Right atrium auricular region (tissue), 2 donors: ENCODE data around the gene MCMBP. TPM values are rescaled to one million over a fixed set of nuclear protein-coding genes. Genes with fewer than 3 reads are reported as not detected.

Experiments used
- DNase-seq: peaks from one replicate; pipeline ENCODE4 v3.0.0-alpha.2; 2019; ENCODE audit warnings: low spot score
- H3K27ac ChIP-seq, 2 donors: fragments of 200-600 bp; sonication (generic); 1 replicate in 1 of 2; 2 replicates in 1 of 2; pipeline ENCODE4 v1.5.1; 2016 to 2019
- H3K27me3 ChIP-seq, 2 donors: fragments of 200-600 bp; sonication (generic); one replicate each; pipeline versions ENCODE4 v1.5.1 to v1.6.0; 2017 to 2019
- H3K36me3 ChIP-seq: fragments of 200-600 bp; sonication (generic); one replicate; pipeline ENCODE4 v1.5.1; 2016
- H3K4me1 ChIP-seq, 2 donors: fragments of 200-600 bp; sonication (generic); one replicate each; pipeline versions ENCODE4 v1.5.1 to v1.6.0; 2017 to 2019
- H3K4me3 ChIP-seq, 2 donors: fragments of 200-600 bp; sonication (generic); 1 replicate in 1 of 2; 2 replicates in 1 of 2; pipeline ENCODE4 v1.5.1; 2017 to 2019; ENCODE audit warnings: mild to moderate bottlenecking in 1 of 2, moderate library complexity in 1 of 2
- H3K9me3 ChIP-seq, 2 donors: fragments of 200-600 bp; sonication (generic); one replicate each; pipeline ENCODE4 v1.5.1; 2019
- total RNA-seq, 2 donors: library from RNA; depleted of rRNA; stranded (reverse); fragments of >200 nt; gene quantifications; one replicate each; pipeline ENCODE4 v1.1.0, GENCODE V29; 2016
- TF ChIP-seq, protein P1 (sequence below), 2 donors: fragments of 200-600 bp; sonication (generic); IDR thresholded peaks; one replicate each; pipeline ENCODE4 v1.5.1; 2019; ENCODE audit warnings: antibody characterized with exemption in 2 of 2

MCMBP gene, protein sequence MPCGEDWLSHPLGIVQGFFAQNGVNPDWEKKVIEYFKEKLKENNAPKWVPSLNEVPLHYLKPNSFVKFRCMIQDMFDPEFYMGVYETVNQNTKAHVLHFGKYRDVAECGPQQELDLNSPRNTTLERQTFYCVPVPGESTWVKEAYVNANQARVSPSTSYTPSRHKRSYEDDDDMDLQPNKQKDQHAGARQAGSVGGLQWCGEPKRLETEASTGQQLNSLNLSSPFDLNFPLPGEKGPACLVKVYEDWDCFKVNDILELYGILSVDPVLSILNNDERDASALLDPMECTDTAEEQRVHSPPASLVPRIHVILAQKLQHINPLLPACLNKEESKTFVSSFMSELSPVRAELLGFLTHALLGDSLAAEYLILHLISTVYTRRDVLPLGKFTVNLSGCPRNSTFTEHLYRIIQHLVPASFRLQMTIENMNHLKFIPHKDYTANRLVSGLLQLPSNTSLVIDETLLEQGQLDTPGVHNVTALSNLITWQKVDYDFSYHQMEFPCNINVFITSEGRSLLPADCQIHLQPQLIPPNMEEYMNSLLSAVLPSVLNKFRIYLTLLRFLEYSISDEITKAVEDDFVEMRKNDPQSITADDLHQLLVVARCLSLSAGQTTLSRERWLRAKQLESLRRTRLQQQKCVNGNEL
- total RNA-seq, result 10 to 100 TPM; 22.9 to 28.5 TPM

DNA sequence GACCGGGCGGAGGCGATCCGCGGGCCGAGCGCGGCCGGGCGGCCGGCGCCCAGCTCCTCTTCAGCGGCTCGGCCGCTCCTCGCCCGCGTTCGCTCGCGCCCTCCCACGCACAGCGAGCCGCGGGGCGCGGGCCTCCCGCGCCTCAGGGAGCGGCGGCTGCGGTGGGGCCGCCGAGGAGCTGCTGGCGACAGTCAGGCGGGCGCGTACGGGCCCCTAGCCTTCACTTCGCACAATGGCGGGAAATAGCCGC lies at the start of gene MCMBP:
Gene MCMBP, minus strand, starts transcription at position 234 of the 250 bp plus-strand sequence. CDS start 259 bp downstream, outside the sequence.
- H3K9me3 ChIP-seq, result no peaks in the 10 kb centered on the region
- no peaks in the 10 kb centered on the region for H3K27me3 ChIP-seq
- no peaks in the 10 kb centered on the region for H3K36me3 ChIP-seq
- peaks cover 0 to 36% of the 10 kb centered on the region in 2 donors for H3K4me1 ChIP-seq
- no peak for DNase-seq
- TF ChIP-seq, protein P1, sequence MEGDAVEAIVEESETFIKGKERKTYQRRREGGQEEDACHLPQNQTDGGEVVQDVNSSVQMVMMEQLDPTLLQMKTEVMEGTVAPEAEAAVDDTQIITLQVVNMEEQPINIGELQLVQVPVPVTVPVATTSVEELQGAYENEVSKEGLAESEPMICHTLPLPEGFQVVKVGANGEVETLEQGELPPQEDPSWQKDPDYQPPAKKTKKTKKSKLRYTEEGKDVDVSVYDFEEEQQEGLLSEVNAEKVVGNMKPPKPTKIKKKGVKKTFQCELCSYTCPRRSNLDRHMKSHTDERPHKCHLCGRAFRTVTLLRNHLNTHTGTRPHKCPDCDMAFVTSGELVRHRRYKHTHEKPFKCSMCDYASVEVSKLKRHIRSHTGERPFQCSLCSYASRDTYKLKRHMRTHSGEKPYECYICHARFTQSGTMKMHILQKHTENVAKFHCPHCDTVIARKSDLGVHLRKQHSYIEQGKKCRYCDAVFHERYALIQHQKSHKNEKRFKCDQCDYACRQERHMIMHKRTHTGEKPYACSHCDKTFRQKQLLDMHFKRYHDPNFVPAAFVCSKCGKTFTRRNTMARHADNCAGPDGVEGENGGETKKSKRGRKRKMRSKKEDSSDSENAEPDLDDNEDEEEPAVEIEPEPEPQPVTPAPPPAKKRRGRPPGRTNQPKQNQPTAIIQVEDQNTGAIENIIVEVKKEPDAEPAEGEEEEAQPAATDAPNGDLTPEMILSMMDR (IDR thresholded peaks at IDR 0.05), result no peak
- H3K4me3 ChIP-seq, result peak within 1 kb of the TSS; percentile 65 to 90
- peak within 1 kb of the TSS; percentile 80 to 89 for H3K27ac ChIP-seq

DNA sequence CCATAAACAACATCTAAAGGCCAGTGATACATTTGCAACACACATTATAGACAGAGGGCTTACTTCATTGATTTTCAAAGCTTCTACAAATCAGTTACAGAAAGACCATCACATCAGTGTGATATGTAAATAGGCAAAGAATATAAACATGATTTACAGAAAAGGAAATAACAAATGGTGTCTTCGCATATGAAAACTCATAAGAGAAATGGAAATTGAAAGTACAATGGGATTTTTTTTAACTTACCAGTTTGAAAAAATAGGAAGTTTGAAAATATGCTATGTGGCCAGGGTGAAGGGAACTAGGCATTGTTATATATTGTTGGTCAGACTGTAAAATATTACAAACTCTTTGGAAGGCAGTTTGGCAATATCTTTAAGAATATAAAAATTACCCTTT lies 47.2 kb upstream of the MCMBP start:
- TF ChIP-seq, protein P1 (IDR thresholded peaks at IDR 0.05), result no peak
- no peak for DNase-seq
- no peaks in the 10 kb centered on the region for H3K27me3 ChIP-seq
- no peaks in the 10 kb centered on the region for H3K9me3 ChIP-seq
- H3K4me1 ChIP-seq, result no peaks in the 10 kb centered on the region
- H3K27ac ChIP-seq, result no peak overlapping the region
- H3K36me3 ChIP-seq, result peaks cover 73% of the 10 kb centered on the region
- H3K4me3 ChIP-seq, result no peak overlapping the region

DNA sequence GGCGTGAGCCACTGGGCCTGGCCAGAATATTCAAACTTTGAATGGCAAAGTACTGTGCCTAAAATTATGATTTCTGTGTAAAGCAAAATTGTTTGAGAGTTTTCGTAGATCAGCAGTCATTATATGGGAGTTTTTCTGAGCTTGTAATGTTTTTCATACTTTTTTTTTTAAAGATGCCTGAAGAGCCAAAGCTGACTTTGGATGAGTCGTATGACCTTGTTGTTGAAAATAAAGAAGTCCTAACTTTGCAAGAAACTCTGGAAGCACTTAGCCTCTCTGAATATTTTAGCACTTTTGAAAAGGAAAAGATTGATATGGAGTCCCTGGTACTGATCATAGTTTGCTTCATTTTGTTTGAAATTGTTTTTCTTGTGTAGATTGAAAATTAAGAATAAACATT lies 46.6 kb upstream of the MCMBP start:
- TF ChIP-seq, protein P1 (IDR thresholded peaks at IDR 0.05), result no peak
- peaks cover 74% of the 10 kb centered on the region for H3K36me3 ChIP-seq
- no peaks in the 10 kb centered on the region for H3K9me3 ChIP-seq
- no peak overlapping the region for H3K4me3 ChIP-seq
- no peak for DNase-seq
- H3K4me1 ChIP-seq, result no peaks in the 10 kb centered on the region
- no peak overlapping the region for H3K27ac ChIP-seq
- no peaks in the 10 kb centered on the region for H3K27me3 ChIP-seq

DNA sequence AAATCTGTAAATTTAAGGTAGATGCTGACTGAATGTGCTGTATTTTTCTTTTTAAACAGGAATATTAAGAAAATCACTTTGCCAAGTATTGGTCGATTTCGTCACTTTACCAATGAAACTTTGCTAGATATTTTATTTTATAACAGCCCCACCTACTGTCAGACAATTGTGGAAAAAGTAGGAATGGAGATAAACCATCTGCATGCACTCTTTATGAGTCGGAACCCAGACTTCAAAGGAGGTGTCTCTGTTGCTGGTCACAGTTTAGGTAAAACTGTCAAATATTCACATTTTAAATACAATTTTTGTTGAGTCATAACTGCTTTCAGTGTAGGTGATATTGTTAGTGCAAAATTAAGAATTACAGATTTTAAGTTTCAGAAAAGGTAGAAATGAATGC lies 45.1 kb upstream of the MCMBP start:
- no peak overlapping the region for H3K27ac ChIP-seq
- no peaks in the 10 kb centered on the region for H3K9me3 ChIP-seq
- no peaks in the 10 kb centered on the region for H3K27me3 ChIP-seq
- DNase-seq, result no peak
- no peak overlapping the region for H3K4me3 ChIP-seq
- peaks cover 79% of the 10 kb centered on the region for H3K36me3 ChIP-seq
- H3K4me1 ChIP-seq, result no peaks in the 10 kb centered on the region
- TF ChIP-seq, protein P1 (IDR thresholded peaks at IDR 0.05), result no peak

DNA sequence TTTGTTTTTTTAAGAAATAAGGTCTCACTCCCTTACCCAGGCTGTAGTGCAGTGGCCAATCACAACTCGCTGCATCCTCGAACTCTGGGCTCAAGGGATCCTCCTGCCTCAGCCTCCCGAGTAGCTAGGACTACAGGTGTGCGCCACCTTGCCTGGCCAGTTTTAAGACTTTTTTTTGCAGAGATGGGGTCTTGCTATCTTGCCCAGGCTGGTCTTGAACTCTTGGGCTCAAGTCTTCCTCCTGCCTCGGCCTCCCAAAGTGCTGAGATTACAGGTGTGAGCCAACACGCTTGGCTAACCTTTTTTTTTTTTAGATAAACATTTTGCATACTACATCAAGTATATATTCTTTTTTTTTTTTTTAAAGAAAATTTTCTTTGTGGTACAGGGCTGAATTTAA lies 38.0 kb upstream of the MCMBP start:
- Histone ChIP-seq H3K9me3 (no peaks in the 10 kb centered on the region), H3K27ac (no peak overlapping the region), H3K36me3 (peaks cover 51% of the 10 kb centered on the region), H3K4me3 (no peak overlapping the region), H3K4me1 (no peaks in the 10 kb centered on the region), H3K27me3 (no peaks in the 10 kb centered on the region)
- TF ChIP-seq, protein P1 (IDR thresholded peaks at IDR 0.05), result no peak
- no peak for DNase-seq
